GM12878 (cell line): Measurements from ENCODE around the gene SLC12A3. TPM values are rescaled to one million over a fixed set of nuclear protein-coding genes. Genes with fewer than 3 reads are reported as not detected.

Experiments
- ATAC-seq: fragments of 200-7000 bp; cut with Tn5 transposase; 3 replicates; pipeline ENCODE4 v1.9.1; 2020; ENCODE audit warnings: mild to moderate bottlenecking, moderate library complexity
- BruUV-seq: library from RNA; stranded (reverse); fragments of 400-500 nt; replicated peaks from 2 replicates; lab custom pipeline; 2021; lab: Mats Ljungman, UMichigan
- CTCF ChIA-PET: fragments of 300-600 bp; sonication (Branson Sonifier 250); formaldehyde crosslinking; extraction: SDS; loops from one replicate; lab custom pipeline; 2021; ENCODE audit warnings: inconsistent platforms; lab: Yijun Ruan, JAX
- POLR2A ChIA-PET: fragments of 350-600 bp; formaldehyde crosslinking; extraction: SDS; loops from one replicate; lab custom pipeline; 2021; ENCODE audit warnings: inconsistent platforms; lab: Charles Lee
- RAD21 ChIA-PET: fragments of 300-600 bp; sonication (Branson Sonifier 250); formaldehyde crosslinking; loops from one replicate; lab custom pipeline; 2023; ENCODE audit warnings: antibody characterized with exemption; ENCODE audit not compliant: unreplicated experiment; lab: Charles Lee
- SMC1A ChIA-PET: fragments of 300-600 bp; sonication (Branson Sonifier 250); formaldehyde crosslinking; loops from one replicate; lab custom pipeline; 2023; ENCODE audit not compliant: unreplicated experiment, uncharacterized antibody; lab: Charles Lee
- DNase-seq: peaks from one replicate; pipeline ENCODE4 v3.0.0-alpha.2; 2011; ENCODE audit warnings: low read depth, low spot score
- FAIRE-seq: peaks from 3 replicates; lab custom pipeline; 2011; peaks lifted over from hg19 to GRCh38; lab: Jason Lieb, UNC
- H2AFZ ChIP-seq: 2 replicates; pipeline ENCODE4 v1.6.0; 2011; ENCODE audit warnings: low read depth, low read length, control low read depth; ENCODE audit not compliant: control insufficient read depth
- H3K27ac ChIP-seq: 2 replicates; pipeline ENCODE4 v1.5.1; 2011; ENCODE audit warnings: control low read depth; ENCODE audit not compliant: control insufficient read depth, insufficient read depth
- H3K27me3 ChIP-seq, 2 experiments: replicated peaks in 1 of 2; 2 replicates each; pipeline versions ENCODE4 v1.6.0 to v1.6.1; 2011; ENCODE audit warnings: low read length in 1 of 2; ENCODE audit not compliant: control insufficient read depth in 2 of 2, insufficient read depth in 2 of 2
- H3K36me3 ChIP-seq, 2 experiments: 2 replicates each; pipeline ENCODE4 v1.5.1; 2011; ENCODE audit warnings: low read length in 1 of 2; ENCODE audit not compliant: control insufficient read depth in 2 of 2, insufficient read depth in 2 of 2
- H3K4me1 ChIP-seq: 2 replicates; pipeline ENCODE4 v1.6.1; 2011; ENCODE audit warnings: mild to moderate bottlenecking, low read length, moderate library complexity, mixed read lengths; ENCODE audit not compliant: control insufficient read depth, insufficient read depth
- H3K4me2 ChIP-seq: 2 replicates; pipeline ENCODE4 v1.6.0; 2011; ENCODE audit warnings: control low read depth; ENCODE audit not compliant: control insufficient read depth, insufficient read depth
- H3K4me3 ChIP-seq: fragments of 200-600 bp; sonication (generic); 2 replicates; pipeline ENCODE4 v1.5.1; 2016
- H3K79me2 ChIP-seq: 2 replicates; pipeline ENCODE4 v1.6.0; 2011; ENCODE audit warnings: low read length; ENCODE audit not compliant: control insufficient read depth, insufficient read depth
- H3K9ac ChIP-seq: 2 replicates; pipeline ENCODE4 v1.8.0; 2011; ENCODE audit warnings: low read length, control low read depth, mixed read lengths; ENCODE audit not compliant: control insufficient read depth, insufficient read depth
- H3K9me3 ChIP-seq: replicated peaks from 3 replicates; pipeline ENCODE4 v1.5.1; 2011; ENCODE audit warnings: mild to moderate bottlenecking, low read length; ENCODE audit not compliant: control insufficient read depth, insufficient read depth
- H4K20me1 ChIP-seq: 2 replicates; pipeline ENCODE4 v1.6.0; 2011; ENCODE audit not compliant: control insufficient read depth, insufficient read depth
- ESRRA ChIP-seq: IDR thresholded peaks from 2 replicates; pipeline ENCODE4 v1.6.1; 2012; ENCODE audit warnings: mild to moderate bottlenecking, low read length, improper control_type of control experiment
- FOXM1 ChIP-seq: IDR thresholded peaks from 2 replicates; pipeline ENCODE4 v1.6.1; 2012; ENCODE audit warnings: low read depth, mild to moderate bottlenecking, inconsistent platforms, low read length, moderate library complexity
- NR2C2 ChIP-seq: IDR thresholded peaks from 2 replicates; pipeline ENCODE4 v1.6.1; 2011; ENCODE audit warnings: borderline replicate concordance, low read depth; ENCODE audit not compliant: control insufficient read depth, insufficient read length
- POLR2A ChIP-seq: IDR thresholded peaks from 2 replicates; pipeline ENCODE4 v1.6.1; 2011; ENCODE audit warnings: low read depth, mild to moderate bottlenecking, low read length
- SPI1 ChIP-seq: IDR thresholded peaks from 2 replicates; pipeline ENCODE4 v1.6.1; 2011; ENCODE audit warnings: low read depth, mild to moderate bottlenecking, low read length, moderate library complexity, borderline replicate concordance; ENCODE audit not compliant: insufficient read depth
- WGBS: methylation state at CpG from one replicate; pipeline ENCODE4 v1.1.6; 2016; ENCODE audit warnings: low lambda C conversion rate; ENCODE audit not compliant: insufficient replicate concordance, insufficient coverage; ENCODE audit errors: missing lambda C conversion rate; 5-methylcytosine and 5-hydroxymethylcytosine counted together
- in situ Hi-C: fragments of 300-500 bp; cut with MboI; formaldehyde crosslinking; loops from 9 replicates; pipeline ENCODE4 v1.14.3; 2018; ENCODE audit warnings: mixed read lengths
- intact Hi-C: fragments of 100-400 bp; cut with micrococcal nuclease; formaldehyde crosslinking; loops from one replicate; pipeline ENCODE4 v1.14.2; 2022; ENCODE audit not compliant: unreplicated experiment
- polyA plus RNA-seq, 11 experiments: library from polyadenylated mRNA; depleted of rRNA in 4 of 11; unstranded in 6 of 11; stranded (reverse) in 5 of 11; fragments of >200 nt; fragmentation: Nextera tagmentation in 4 of 11; fragmentation: Illumina TruSeq in 1 of 11; extraction: Ambion mirVana in 4 of 11; extraction: Trizol in 1 of 11; gene quantifications; 1 replicate in 1 of 11; 2 replicates in 10 of 11; pipeline versions ENCODE4 v1.2.1 to v1.2.3, GENCODE V29; 2011 to 2016; ENCODE audit warnings: inconsistent platforms in 2 of 11, missing spikeins in 2 of 11, low read depth in 1 of 11
- total RNA-seq, 4 experiments: library from RNA; depleted of rRNA in 3 of 4; stranded (reverse); fragments of >200 nt in 3 of 4; fragmentation: Illumina TruSeq in 1 of 4; extraction: Trizol in 1 of 4; gene quantifications; 2 replicates each; pipeline versions ENCODE4 v1.2.1 to v1.2.3, GENCODE V29; 2013 to 2021
- TF ChIP-seq, protein P1 (sequence below): fragments of 450-650 bp; IDR thresholded peaks from 2 replicates; pipeline ENCODE4 v1.6.1; 2018; ENCODE audit warnings: mild to moderate bottlenecking, low read depth, moderate library complexity; ENCODE audit not compliant: partially characterized antibody
- TF ChIP-seq, protein P2 (sequence below): fragments of 450-650 bp; IDR thresholded peaks from 2 replicates; pipeline ENCODE4 v1.6.1; 2017; ENCODE audit warnings: antibody characterized with exemption, mild to moderate bottlenecking, moderate library complexity
- TF ChIP-seq, protein P3 (sequence below): IDR thresholded peaks from 2 replicates; pipeline ENCODE4 v1.6.1; 2011; ENCODE audit warnings: low read depth, low read length, improper control_type of control experiment, borderline replicate concordance
- TF ChIP-seq, protein P4 (sequence below): fragments of 450-650 bp; IDR thresholded peaks from 2 replicates; pipeline ENCODE4 v1.6.1; 2017; ENCODE audit warnings: mild to moderate bottlenecking, moderate library complexity

SLC12A3 gene
- total and polyA plus RNA-seq, 10 of the 15 experiments (the other 5 are each of a cell fraction or from before 2014, with no cell fraction given) = 0.05 to 6.3 (median 3.1) TPM

DNA sequence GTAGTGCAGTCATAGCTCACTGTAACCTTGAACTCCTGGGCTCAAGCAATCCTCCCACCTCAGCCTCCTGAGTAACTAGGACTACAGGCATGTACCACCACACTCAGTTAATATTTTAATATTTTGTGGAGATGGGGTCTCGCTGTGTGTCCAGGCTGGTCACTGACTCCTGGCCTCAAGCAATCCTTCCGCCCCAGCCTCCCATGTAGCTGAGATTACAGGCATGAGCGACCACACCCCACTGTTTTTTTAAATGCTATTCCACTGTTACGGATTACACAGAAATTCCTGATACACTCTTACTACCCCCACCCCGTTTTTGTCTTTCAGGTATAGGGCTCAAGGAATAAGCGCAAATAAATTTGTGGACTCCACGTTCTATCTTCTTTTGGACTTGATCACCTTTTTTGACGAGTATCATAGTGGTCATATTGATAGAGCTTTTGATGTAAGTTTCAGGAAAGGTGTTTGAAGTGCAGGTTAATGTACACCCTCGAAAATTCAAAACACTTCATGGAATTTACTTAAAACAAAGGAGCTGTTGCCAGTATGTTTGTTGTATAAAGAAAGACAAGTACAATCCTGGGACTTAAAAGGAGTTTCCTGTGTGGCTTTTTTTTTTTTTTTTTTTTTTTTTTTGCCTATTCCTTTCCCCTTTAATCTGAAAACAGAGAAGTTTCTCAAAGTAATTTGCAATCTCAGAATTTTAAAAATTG, 26.2 kb upstream of the SLC12A3 start (continued):
- no peak for TF ChIP-seq ESRRA
- TF ChIP-seq, protein P1, sequence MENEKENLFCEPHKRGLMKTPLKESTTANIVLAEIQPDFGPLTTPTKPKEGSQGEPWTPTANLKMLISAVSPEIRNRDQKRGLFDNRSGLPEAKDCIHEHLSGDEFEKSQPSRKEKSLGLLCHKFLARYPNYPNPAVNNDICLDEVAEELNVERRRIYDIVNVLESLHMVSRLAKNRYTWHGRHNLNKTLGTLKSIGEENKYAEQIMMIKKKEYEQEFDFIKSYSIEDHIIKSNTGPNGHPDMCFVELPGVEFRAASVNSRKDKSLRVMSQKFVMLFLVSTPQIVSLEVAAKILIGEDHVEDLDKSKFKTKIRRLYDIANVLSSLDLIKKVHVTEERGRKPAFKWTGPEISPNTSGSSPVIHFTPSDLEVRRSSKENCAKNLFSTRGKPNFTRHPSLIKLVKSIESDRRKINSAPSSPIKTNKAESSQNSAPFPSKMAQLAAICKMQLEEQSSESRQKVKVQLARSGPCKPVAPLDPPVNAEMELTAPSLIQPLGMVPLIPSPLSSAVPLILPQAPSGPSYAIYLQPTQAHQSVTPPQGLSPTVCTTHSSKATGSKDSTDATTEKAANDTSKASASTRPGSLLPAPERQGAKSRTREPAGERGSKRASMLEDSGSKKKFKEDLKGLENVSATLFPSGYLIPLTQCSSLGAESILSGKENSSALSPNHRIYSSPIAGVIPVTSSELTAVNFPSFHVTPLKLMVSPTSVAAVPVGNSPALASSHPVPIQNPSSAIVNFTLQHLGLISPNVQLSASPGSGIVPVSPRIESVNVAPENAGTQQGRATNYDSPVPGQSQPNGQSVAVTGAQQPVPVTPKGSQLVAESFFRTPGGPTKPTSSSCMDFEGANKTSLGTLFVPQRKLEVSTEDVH = no peak
- TF ChIP-seq, all 136 proteins: peak for 0

DNA sequence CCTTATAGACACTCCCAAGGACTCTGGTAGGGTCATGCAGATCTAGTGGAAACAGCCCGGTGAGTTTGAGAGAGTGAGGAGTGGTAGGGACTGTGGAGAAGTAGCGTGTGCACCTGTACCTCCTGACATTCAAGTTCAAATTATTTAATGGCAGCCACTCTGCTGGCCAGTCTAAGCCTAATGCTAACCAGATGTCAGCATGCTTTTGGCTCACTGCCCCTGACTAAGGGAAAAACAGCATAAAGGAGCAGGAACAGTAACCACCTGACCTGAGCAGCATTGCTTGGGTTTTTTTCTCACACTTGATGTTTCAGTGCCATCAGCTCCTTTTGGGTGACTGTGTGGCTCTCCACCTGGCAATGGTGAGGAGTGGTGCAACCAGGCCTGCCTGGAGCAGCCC, 23.8 kb upstream of the SLC12A3 start:
- RAD21 ChIA-PET = no interaction called here
- FAIRE-seq = no peak
- Histone ChIP-seq H3K27me3 (no peaks in the 10 kb centered on the region), H3K4me2 (no peak overlapping the region), H3K4me1 (no peaks in the 10 kb centered on the region), H3K36me3 (peaks cover 3 to 7% of the 10 kb centered on the region in 2 experiments; a peak in 2 of 4 replicates), H3K27ac (no peak overlapping the region), H3K79me2 (no peaks in the 10 kb centered on the region), H3K4me3 (no peak overlapping the region)
- CTCF ChIA-PET = no interaction called here
- POLR2A ChIA-PET = no interaction called here
- no TSS peak for BruUV-seq
- DNase-seq = no peak
- intact Hi-C loops = no loop called here
- TF ChIP-seq, protein P2, sequence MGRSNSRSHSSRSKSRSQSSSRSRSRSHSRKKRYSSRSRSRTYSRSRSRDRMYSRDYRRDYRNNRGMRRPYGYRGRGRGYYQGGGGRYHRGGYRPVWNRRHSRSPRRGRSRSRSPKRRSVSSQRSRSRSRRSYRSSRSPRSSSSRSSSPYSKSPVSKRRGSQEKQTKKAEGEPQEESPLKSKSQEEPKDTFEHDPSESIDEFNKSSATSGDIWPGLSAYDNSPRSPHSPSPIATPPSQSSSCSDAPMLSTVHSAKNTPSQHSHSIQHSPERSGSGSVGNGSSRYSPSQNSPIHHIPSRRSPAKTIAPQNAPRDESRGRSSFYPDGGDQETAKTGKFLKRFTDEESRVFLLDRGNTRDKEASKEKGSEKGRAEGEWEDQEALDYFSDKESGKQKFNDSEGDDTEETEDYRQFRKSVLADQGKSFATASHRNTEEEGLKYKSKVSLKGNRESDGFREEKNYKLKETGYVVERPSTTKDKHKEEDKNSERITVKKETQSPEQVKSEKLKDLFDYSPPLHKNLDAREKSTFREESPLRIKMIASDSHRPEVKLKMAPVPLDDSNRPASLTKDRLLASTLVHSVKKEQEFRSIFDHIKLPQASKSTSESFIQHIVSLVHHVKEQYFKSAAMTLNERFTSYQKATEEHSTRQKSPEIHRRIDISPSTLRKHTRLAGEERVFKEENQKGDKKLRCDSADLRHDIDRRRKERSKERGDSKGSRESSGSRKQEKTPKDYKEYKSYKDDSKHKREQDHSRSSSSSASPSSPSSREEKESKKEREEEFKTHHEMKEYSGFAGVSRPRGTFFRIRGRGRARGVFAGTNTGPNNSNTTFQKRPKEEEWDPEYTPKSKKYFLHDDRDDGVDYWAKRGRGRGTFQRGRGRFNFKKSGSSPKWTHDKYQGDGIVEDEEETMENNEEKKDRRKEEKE = no peak
- TF ChIP-seq NR2C2 (no peak), FOXM1 (no peak), POLR2A (no peak), SPI1 (no peak)
- TF ChIP-seq, protein P3, sequence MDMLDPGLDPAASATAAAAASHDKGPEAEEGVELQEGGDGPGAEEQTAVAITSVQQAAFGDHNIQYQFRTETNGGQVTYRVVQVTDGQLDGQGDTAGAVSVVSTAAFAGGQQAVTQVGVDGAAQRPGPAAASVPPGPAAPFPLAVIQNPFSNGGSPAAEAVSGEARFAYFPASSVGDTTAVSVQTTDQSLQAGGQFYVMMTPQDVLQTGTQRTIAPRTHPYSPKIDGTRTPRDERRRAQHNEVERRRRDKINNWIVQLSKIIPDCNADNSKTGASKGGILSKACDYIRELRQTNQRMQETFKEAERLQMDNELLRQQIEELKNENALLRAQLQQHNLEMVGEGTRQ = no peak
- TF ChIP-seq, protein P4, sequence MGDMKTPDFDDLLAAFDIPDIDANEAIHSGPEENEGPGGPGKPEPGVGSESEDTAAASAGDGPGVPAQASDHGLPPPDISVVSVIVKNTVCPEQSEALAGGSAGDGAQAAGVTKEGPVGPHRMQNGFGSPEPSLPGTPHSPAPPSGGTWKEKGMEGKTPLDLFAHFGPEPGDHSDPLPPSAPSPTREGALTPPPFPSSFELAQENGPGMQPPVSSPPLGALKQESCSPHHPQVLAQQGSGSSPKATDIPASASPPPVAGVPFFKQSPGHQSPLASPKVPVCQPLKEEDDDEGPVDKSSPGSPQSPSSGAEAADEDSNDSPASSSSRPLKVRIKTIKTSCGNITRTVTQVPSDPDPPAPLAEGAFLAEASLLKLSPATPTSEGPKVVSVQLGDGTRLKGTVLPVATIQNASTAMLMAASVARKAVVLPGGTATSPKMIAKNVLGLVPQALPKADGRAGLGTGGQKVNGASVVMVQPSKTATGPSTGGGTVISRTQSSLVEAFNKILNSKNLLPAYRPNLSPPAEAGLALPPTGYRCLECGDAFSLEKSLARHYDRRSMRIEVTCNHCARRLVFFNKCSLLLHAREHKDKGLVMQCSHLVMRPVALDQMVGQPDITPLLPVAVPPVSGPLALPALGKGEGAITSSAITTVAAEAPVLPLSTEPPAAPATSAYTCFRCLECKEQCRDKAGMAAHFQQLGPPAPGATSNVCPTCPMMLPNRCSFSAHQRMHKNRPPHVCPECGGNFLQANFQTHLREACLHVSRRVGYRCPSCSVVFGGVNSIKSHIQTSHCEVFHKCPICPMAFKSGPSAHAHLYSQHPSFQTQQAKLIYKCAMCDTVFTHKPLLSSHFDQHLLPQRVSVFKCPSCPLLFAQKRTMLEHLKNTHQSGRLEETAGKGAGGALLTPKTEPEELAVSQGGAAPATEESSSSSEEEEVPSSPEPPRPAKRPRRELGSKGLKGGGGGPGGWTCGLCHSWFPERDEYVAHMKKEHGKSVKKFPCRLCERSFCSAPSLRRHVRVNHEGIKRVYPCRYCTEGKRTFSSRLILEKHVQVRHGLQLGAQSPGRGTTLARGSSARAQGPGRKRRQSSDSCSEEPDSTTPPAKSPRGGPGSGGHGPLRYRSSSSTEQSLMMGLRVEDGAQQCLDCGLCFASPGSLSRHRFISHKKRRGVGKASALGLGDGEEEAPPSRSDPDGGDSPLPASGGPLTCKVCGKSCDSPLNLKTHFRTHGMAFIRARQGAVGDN = no peak
- TF ChIP-seq, all 136 proteins: peak for 0
- H4K20me1 ChIP-seq = no peaks in the 10 kb centered on the region
- WGBS = 97% methylated on average over 2 of the region's 2 CpGs
- H3K9me3 ChIP-seq = no peaks in the 10 kb centered on the region
- SMC1A ChIA-PET = no interaction called here
- H3K9ac ChIP-seq = no peak overlapping the region
- no peak overlapping the region for H2AFZ ChIP-seq
- in situ Hi-C loops = no loop called here
- no peak for ATAC-seq
